ENCODE data around the gene CTNNA1.

DNA sequence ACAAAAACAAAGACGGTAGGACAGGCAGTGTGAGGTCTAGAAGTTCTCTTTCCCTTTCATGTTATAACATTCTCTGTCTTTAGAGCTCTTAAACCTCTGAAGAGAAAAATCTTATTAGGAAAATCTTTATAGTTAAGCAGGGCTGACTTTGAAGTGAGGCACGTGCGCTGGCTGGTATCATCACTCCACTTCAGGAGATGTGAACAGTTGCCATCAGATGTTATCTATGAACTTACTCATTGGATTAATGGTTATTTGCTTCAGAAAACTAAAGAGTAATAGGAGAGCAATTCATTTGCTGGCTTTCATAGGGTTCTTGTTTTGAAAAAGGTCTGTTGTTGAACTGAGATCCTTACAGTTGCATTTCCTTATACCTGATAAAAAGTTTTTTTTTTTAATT, 96.2 kb downstream of the CTNNA1 start:
- TF ChIP-seq YY1 (IDR thresholded peaks at IDR 0.05; ENCODE audit: insufficient read depth, insufficient read length) (no peak), ZNF274 (IDR thresholded peaks at IDR 0.05; ENCODE audit: low read depth, low read length) (no peak), SUZ12 (IDR thresholded peaks at IDR 0.05; ENCODE audit: extremely low read depth, insufficient read depth, insufficient read length) (no peak)
